HL-60/S4 (cell line): ENCODE results near the gene CLEC19A.

Experiments used
- in situ Hi-C: fragments of 300-500 bp; cut with MboI; formaldehyde crosslinking; loops from 2 replicates; pipeline ENCODE4 v1.14.3; 2022; ENCODE audit warnings: low sequenced_read_pairs

Gene CLEC19A

GRCh38 chr16:19284207-19284606, 1.3 kb upstream of the CLEC19A start:
- in situ Hi-C loops: no loop called here

GRCh38 chr16:19286827-19287226, 1.3 kb downstream of the CLEC19A start:
- in situ Hi-C loops: no loop called here

- in situ Hi-C loops: no loop called here
Measured at GRCh38 chr16:19287241-19287640, 1.7 kb downstream of the CLEC19A start.

- in situ Hi-C loops: no loop called here
Measured at GRCh38 chr16:19288872-19289799, 3.6 kb downstream of the CLEC19A start.

- in situ Hi-C loops: no loop called here
Measured at GRCh38 chr16:19289811-19290485, 4.4 kb downstream of the CLEC19A start.

- in situ Hi-C loops: no loop called here
Measured at GRCh38 chr16:19290860-19291259, 5.3 kb downstream of the CLEC19A start.

- in situ Hi-C loops: no loop called here
Measured at GRCh38 chr16:19291475-19291874, 5.9 kb downstream of the CLEC19A start.

GRCh38 chr16:19292186-19292585, 6.7 kb downstream of the CLEC19A start:
- in situ Hi-C loops: no loop called here

GRCh38 chr16:19294156-19294649, 8.7 kb downstream of the CLEC19A start:
- in situ Hi-C loops: no loop called here

- in situ Hi-C loops: no loop called here
Measured at GRCh38 chr16:19295393-19295792, 9.9 kb downstream of the CLEC19A start.

- in situ Hi-C loops: no loop called here
Measured at GRCh38 chr16:19297454-19297853, 11.9 kb downstream of the CLEC19A start.

- in situ Hi-C loops: no loop called here
Measured at GRCh38 chr16:19299565-19299964, 14.0 kb downstream of the CLEC19A start.

GRCh38 chr16:19301931-19302330, 16.4 kb downstream of the CLEC19A start:
- in situ Hi-C loops: no loop called here

- in situ Hi-C loops: no loop called here
Measured at GRCh38 chr16:19304750-19305149, 19.2 kb downstream of the CLEC19A start.

- in situ Hi-C loops: no loop called here
Measured at GRCh38 chr16:19305443-19305842, 19.9 kb downstream of the CLEC19A start.

GRCh38 chr16:19307587-19308241, 22.2 kb downstream of the CLEC19A start:
- in situ Hi-C loops: no loop called here

- in situ Hi-C loops: no loop called here
Measured at GRCh38 chr16:19308392-19308791, 22.9 kb downstream of the CLEC19A start.

GRCh38 chr16:19309178-19309577, 23.6 kb downstream of the CLEC19A start:
- in situ Hi-C loops: no loop called here

- in situ Hi-C loops: no loop called here
Measured at GRCh38 chr16:19314718-19315425, 29.3 kb downstream of the CLEC19A start.

GRCh38 chr16:19315889-19316433, 30.4 kb downstream of the CLEC19A start:
- in situ Hi-C loops: no loop called here
